Measurements from ENCODE around the gene UVSSA.
A peak's percentile ranks its signal among the peaks of the same experiment; 100 is the strongest.
"Not testable (repeated sequence)": the region's sequence is repeated elsewhere in the genome, so short reads cannot be mapped to it uniquely, and the experiment has no call there.

Gene UVSSA

GRCh38 chr4:1378559-1379231 is 31.7 kb downstream of the UVSSA start:
- DNase-seq = no peak

GRCh38 chr4:1379351-1379781 is 32.4 kb downstream of the UVSSA start:
- no peak for DNase-seq

GRCh38 chr4:1379801-1380331 is 32.9 kb downstream of the UVSSA start:
- no peak for DNase-seq

GRCh38 chr4:1380368-1381151 is 33.6 kb downstream of the UVSSA start:
- DNase-seq = no peak

GRCh38 chr4:1381181-1381621 is 34.2 kb downstream of the UVSSA start:
- no peak for DNase-seq

- peak; percentile 60 for DNase-seq
Observed at GRCh38 chr4:1381944-1382541, 35.0 kb downstream of the UVSSA start.

- no peak for DNase-seq
Observed at GRCh38 chr4:1382776-1383727, 36.0 kb downstream of the UVSSA start.

GRCh38 chr4:1383728-1384591 is 37.0 kb downstream of the UVSSA start:
- no peak for DNase-seq

- no peak for DNase-seq
Observed at GRCh38 chr4:1384675-1385372, 37.8 kb downstream of the UVSSA start.

- DNase-seq = no peak
Observed at GRCh38 chr4:1385373-1386340, 38.6 kb downstream of the UVSSA start.

- DNase-seq = not testable (repeated sequence)
Observed at GRCh38 chr4:1393363-1393762, 46.4 kb downstream of the UVSSA start.

GRCh38 chr4:1393866-1394265 is 46.9 kb downstream of the UVSSA start:
- no peak for DNase-seq

GRCh38 chr4:1394554-1395388 is 47.8 kb downstream of the UVSSA start:
- DNase-seq = not testable (repeated sequence)

GRCh38 chr4:1395389-1395820 is 48.4 kb downstream of the UVSSA start:
- DNase-seq = not testable (repeated sequence)

GRCh38 chr4:1395941-1396805 is 49.2 kb downstream of the UVSSA start:
- no peak for DNase-seq

- no peak for DNase-seq
Observed at GRCh38 chr4:1396806-1397455, 49.9 kb downstream of the UVSSA start.

Data from NCI-H146 (cell line).